Measurements from ENCODE around the gene GUCY2D.
"Not testable (repeated sequence)": the region's sequence is repeated elsewhere in the genome, so short reads cannot be mapped to it uniquely, and the experiment has no call there.

Gene GUCY2D

DNA sequence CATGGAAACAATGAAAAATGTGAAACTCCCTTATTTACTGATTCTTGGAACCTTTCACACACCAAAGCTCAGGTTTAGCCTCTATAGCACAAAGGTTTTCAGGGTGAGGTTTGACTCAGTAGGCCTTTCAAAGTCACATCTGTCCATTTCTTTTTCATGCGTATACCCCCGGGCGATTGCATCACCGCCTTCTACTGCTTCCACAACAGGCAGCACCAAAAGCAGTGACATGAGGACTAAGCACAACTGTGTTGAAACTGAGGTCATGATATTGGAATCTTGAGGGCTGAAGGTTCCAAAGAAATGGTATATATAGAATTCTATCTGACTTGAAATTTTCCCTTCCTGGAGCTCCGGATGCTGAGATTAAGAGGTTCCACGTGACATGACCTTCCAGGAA lies 21.7 kb downstream of the GUCY2D start:
- peaks cover 6 to 19% (median 9%) of the 10 kb centered on the region in 5 donors for H3K27me3 ChIP-seq (ENCODE audit: control insufficient read depth in 5 of 5, insufficient read depth in 4 of 5, low read length in 5 of 5)
- H3K9me3 ChIP-seq (ENCODE audit: control insufficient read depth in 5 of 5, low read length in 5 of 5); H3K4me3 ChIP-seq (ENCODE audit: low read depth in 1 of 5, low read length in 5 of 5); H3K4me1 ChIP-seq (ENCODE audit: control insufficient read depth in 5 of 5, insufficient read depth in 5 of 5, low read length in 5 of 5); H3K27ac ChIP-seq (ENCODE audit: low read depth, low read length); H3K36me3 ChIP-seq (ENCODE audit: control insufficient read depth in 5 of 5, insufficient read depth in 5 of 5, low read length in 5 of 5); H3K9ac ChIP-seq (ENCODE audit: low read length in 5 of 5): not testable (repeated sequence)

- Histone ChIP-seq H3K4me3 (ENCODE audit: low read depth in 1 of 5, low read length in 5 of 5) (no peak overlapping the region), H3K27me3 (ENCODE audit: control insufficient read depth in 5 of 5, insufficient read depth in 4 of 5, low read length in 5 of 5) (peaks cover 6 to 23% (median 12%) of the 10 kb centered on the region in 5 donors), H3K9ac (ENCODE audit: low read length in 5 of 5) (no peak overlapping the region), H3K27ac (ENCODE audit: low read depth, low read length) (no peak overlapping the region), H3K36me3 (ENCODE audit: control insufficient read depth in 5 of 5, insufficient read depth in 5 of 5, low read length in 5 of 5) (no peaks in the 10 kb centered on the region), H3K9me3 (ENCODE audit: control insufficient read depth in 5 of 5, low read length in 5 of 5) (no peaks in the 10 kb centered on the region), H3K4me1 (ENCODE audit: control insufficient read depth in 5 of 5, insufficient read depth in 5 of 5, low read length in 5 of 5) (peaks cover 0 to 4% (median 0%) of the 10 kb centered on the region in 5 donors)
Measured at GRCh38 chr17:8025176-8025911, 22.9 kb downstream of the GUCY2D start.

GRCh38 chr17:8029121-8029520 lies 26.7 kb downstream of the GUCY2D start:
- peaks cover 4 to 23% (median 12%) of the 10 kb centered on the region in 5 donors for H3K27me3 ChIP-seq (ENCODE audit: control insufficient read depth in 5 of 5, insufficient read depth in 4 of 5, low read length in 5 of 5)
- no peak overlapping the region for H3K27ac ChIP-seq (ENCODE audit: low read depth, low read length)
- H3K9me3 ChIP-seq (ENCODE audit: control insufficient read depth in 5 of 5, low read length in 5 of 5), result no peaks in the 10 kb centered on the region
- no peaks in the 10 kb centered on the region for H3K36me3 ChIP-seq (ENCODE audit: control insufficient read depth in 5 of 5, insufficient read depth in 5 of 5, low read length in 5 of 5)
- H3K4me1 ChIP-seq (ENCODE audit: control insufficient read depth in 5 of 5, insufficient read depth in 5 of 5, low read length in 5 of 5), result peaks cover 0 to 2% (median 0%) of the 10 kb centered on the region in 5 donors
- H3K9ac ChIP-seq (ENCODE audit: low read length in 5 of 5), result no peak overlapping the region
- no peak overlapping the region for H3K4me3 ChIP-seq (ENCODE audit: low read depth in 1 of 5, low read length in 5 of 5)

DNA sequence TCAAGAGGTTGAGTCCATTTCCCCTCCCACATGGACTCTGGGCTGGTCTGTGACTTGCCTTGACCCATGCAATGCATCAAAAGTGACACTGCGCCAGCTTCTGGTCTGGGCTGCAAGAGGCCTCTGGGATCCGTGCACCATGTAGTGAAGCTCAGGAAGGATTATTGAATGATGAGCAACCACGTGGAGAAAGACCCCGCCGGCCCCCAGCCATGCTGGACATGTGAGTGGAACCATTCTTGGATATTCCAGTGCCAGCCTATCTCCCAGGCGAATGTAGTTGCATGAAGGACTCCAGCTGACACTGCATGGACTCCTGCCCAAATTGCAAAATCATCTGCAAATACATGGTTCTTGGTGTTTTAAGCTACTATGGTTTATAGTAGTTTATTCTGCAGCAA lies 28.8 kb downstream of the GUCY2D start:
- Histone ChIP-seq H3K27ac (ENCODE audit: low read depth, low read length) (no peak overlapping the region), H3K4me3 (ENCODE audit: low read depth in 1 of 5, low read length in 5 of 5) (no peak overlapping the region), H3K9me3 (ENCODE audit: control insufficient read depth in 5 of 5, low read length in 5 of 5) (no peaks in the 10 kb centered on the region), H3K27me3 (ENCODE audit: control insufficient read depth in 5 of 5, insufficient read depth in 4 of 5, low read length in 5 of 5) (peaks cover 4 to 27% (median 12%) of the 10 kb centered on the region in 5 donors), H3K36me3 (ENCODE audit: control insufficient read depth in 5 of 5, insufficient read depth in 5 of 5, low read length in 5 of 5) (no peaks in the 10 kb centered on the region), H3K9ac (ENCODE audit: low read length in 5 of 5) (no peak overlapping the region), H3K4me1 (ENCODE audit: control insufficient read depth in 5 of 5, insufficient read depth in 5 of 5, low read length in 5 of 5) (no peaks in the 10 kb centered on the region)

DNA sequence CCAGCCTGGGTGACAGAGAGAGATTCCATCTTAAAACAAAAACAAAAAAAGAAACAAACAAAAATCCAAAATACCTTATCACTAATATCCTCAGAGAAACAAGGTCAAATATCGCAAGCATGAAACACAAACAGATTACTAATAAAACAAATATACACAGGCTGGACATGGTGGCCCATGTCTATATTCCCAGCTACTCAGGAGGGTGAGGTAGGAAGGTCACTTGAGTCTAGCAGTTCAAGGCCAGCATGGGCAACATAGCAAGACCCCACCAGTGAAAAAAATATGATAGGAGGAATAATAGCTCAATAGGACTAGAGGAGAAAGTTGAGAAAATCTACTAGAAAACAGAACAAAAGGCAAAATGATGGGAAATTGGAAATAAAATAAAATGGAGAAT lies 29.5 kb downstream of the GUCY2D start:
- H3K36me3 ChIP-seq (ENCODE audit: control insufficient read depth in 5 of 5, insufficient read depth in 5 of 5, low read length in 5 of 5), result no peaks in the 10 kb centered on the region
- peaks cover 4 to 27% (median 12%) of the 10 kb centered on the region in 5 donors for H3K27me3 ChIP-seq (ENCODE audit: control insufficient read depth in 5 of 5, insufficient read depth in 4 of 5, low read length in 5 of 5)
- no peak overlapping the region for H3K9ac ChIP-seq (ENCODE audit: low read length in 5 of 5)
- no peak overlapping the region for H3K4me3 ChIP-seq (ENCODE audit: low read depth in 1 of 5, low read length in 5 of 5)
- no peaks in the 10 kb centered on the region for H3K9me3 ChIP-seq (ENCODE audit: control insufficient read depth in 5 of 5, low read length in 5 of 5)
- no peaks in the 10 kb centered on the region for H3K4me1 ChIP-seq (ENCODE audit: control insufficient read depth in 5 of 5, insufficient read depth in 5 of 5, low read length in 5 of 5)
- no peak overlapping the region for H3K27ac ChIP-seq (ENCODE audit: low read depth, low read length)

GRCh38 chr17:8032442-8032841 lies 30.0 kb downstream of the GUCY2D start:
- no peaks in the 10 kb centered on the region for H3K4me1 ChIP-seq (ENCODE audit: control insufficient read depth in 5 of 5, insufficient read depth in 5 of 5, low read length in 5 of 5)
- H3K9me3 ChIP-seq (ENCODE audit: control insufficient read depth in 5 of 5, low read length in 5 of 5), result no peaks in the 10 kb centered on the region
- H3K4me3 ChIP-seq (ENCODE audit: low read depth in 1 of 5, low read length in 5 of 5), result no peak overlapping the region
- H3K9ac ChIP-seq (ENCODE audit: low read length in 5 of 5), result no peak overlapping the region
- H3K27me3 ChIP-seq (ENCODE audit: control insufficient read depth in 5 of 5, insufficient read depth in 4 of 5, low read length in 5 of 5), result peaks cover 8 to 26% (median 14%) of the 10 kb centered on the region in 5 donors
- H3K36me3 ChIP-seq (ENCODE audit: control insufficient read depth in 5 of 5, insufficient read depth in 5 of 5, low read length in 5 of 5), result no peaks in the 10 kb centered on the region
- H3K27ac ChIP-seq (ENCODE audit: low read depth, low read length), result no peak overlapping the region

- H3K36me3 ChIP-seq (ENCODE audit: control insufficient read depth in 5 of 5, insufficient read depth in 5 of 5, low read length in 5 of 5), result no peaks in the 10 kb centered on the region
- no peaks in the 10 kb centered on the region for H3K9me3 ChIP-seq (ENCODE audit: control insufficient read depth in 5 of 5, low read length in 5 of 5)
- peaks cover 8 to 22% (median 15%) of the 10 kb centered on the region in 5 donors for H3K27me3 ChIP-seq (ENCODE audit: control insufficient read depth in 5 of 5, insufficient read depth in 4 of 5, low read length in 5 of 5)
- H3K9ac ChIP-seq (ENCODE audit: low read length in 5 of 5), result no peak within 1 kb of the TSS
- H3K27ac ChIP-seq (ENCODE audit: low read depth, low read length), result no peak within 1 kb of the TSS
- peaks cover 0 to 7% (median 5%) of the 10 kb centered on the region in 5 donors for H3K4me1 ChIP-seq (ENCODE audit: control insufficient read depth in 5 of 5, insufficient read depth in 5 of 5, low read length in 5 of 5)
- no peak within 1 kb of the TSS for H3K4me3 ChIP-seq (ENCODE audit: low read depth in 1 of 5, low read length in 5 of 5)
Measured at GRCh38 chr17:8038954-8039610, 36.7 kb downstream of the GUCY2D start, which contains the start of gene ALOX15B. Gene ALOX15B, plus strand, starts transcription at chr17:8039059. Its CDS starts 97 bp downstream, at chr17:8039156.

GRCh38 chr17:8039611-8040168 lies 37.3 kb downstream of the GUCY2D start:
- Histone ChIP-seq H3K36me3 (ENCODE audit: control insufficient read depth in 5 of 5, insufficient read depth in 5 of 5, low read length in 5 of 5) (no peaks in the 10 kb centered on the region), H3K9me3 (ENCODE audit: control insufficient read depth in 5 of 5, low read length in 5 of 5) (no peaks in the 10 kb centered on the region), H3K4me1 (ENCODE audit: control insufficient read depth in 5 of 5, insufficient read depth in 5 of 5, low read length in 5 of 5) (peaks cover 0 to 7% (median 5%) of the 10 kb centered on the region in 5 donors), H3K9ac (ENCODE audit: low read length in 5 of 5) (no peak overlapping the region), H3K4me3 (ENCODE audit: low read depth in 1 of 5, low read length in 5 of 5) (no peak overlapping the region), H3K27me3 (ENCODE audit: control insufficient read depth in 5 of 5, insufficient read depth in 4 of 5, low read length in 5 of 5) (peaks cover 9 to 18% (median 15%) of the 10 kb centered on the region in 5 donors), H3K27ac (ENCODE audit: low read depth, low read length) (no peak overlapping the region)

GRCh38 chr17:8041249-8041928 lies 39.0 kb downstream of the GUCY2D start:
- Histone ChIP-seq H3K9me3 (ENCODE audit: control insufficient read depth in 5 of 5, low read length in 5 of 5) (no peaks in the 10 kb centered on the region), H3K4me3 (ENCODE audit: low read depth in 1 of 5, low read length in 5 of 5) (no peak overlapping the region), H3K27me3 (ENCODE audit: control insufficient read depth in 5 of 5, insufficient read depth in 4 of 5, low read length in 5 of 5) (peaks cover 18 to 25% (median 22%) of the 10 kb centered on the region in 5 donors), H3K4me1 (ENCODE audit: control insufficient read depth in 5 of 5, insufficient read depth in 5 of 5, low read length in 5 of 5) (peaks cover 0 to 7% (median 5%) of the 10 kb centered on the region in 5 donors), H3K9ac (ENCODE audit: low read length in 5 of 5) (no peak overlapping the region), H3K27ac (ENCODE audit: low read depth, low read length) (no peak overlapping the region), H3K36me3 (ENCODE audit: control insufficient read depth in 5 of 5, insufficient read depth in 5 of 5, low read length in 5 of 5) (no peaks in the 10 kb centered on the region)
